GM18508 (cell line): ENCODE results near the gene RNF220.

ENCODE experiments used
- ATAC-seq: cut with Tn5 transposase; IDR thresholded peaks from one replicate; pipeline ENCODE4 v1.9.1; 2021; ENCODE audit warnings: moderate number of reproducible peaks; ENCODE audit not compliant: insufficient read depth, unreplicated experiment

RNF220 gene

GRCh38 chr1:44406737-44407429 is 1.8 kb downstream of the RNF220 start:
- no peak for ATAC-seq

GRCh38 chr1:44407430-44408211 is 2.6 kb downstream of the RNF220 start:
- no peak for ATAC-seq

- ATAC-seq = no peak
Measured at GRCh38 chr1:44408212-44408582, 3.1 kb downstream of the RNF220 start.

- no peak for ATAC-seq
Measured at GRCh38 chr1:44408632-44409602, 3.9 kb downstream of the RNF220 start.

GRCh38 chr1:44409757-44410156 is 4.7 kb downstream of the RNF220 start:
- no peak for ATAC-seq

- no peak for ATAC-seq
Measured at GRCh38 chr1:44411861-44412260, 6.8 kb downstream of the RNF220 start.

GRCh38 chr1:44412601-44413000 is 7.5 kb downstream of the RNF220 start:
- ATAC-seq = no peak

- no peak for ATAC-seq
Measured at GRCh38 chr1:44413740-44414139, 8.7 kb downstream of the RNF220 start.

- no peak for ATAC-seq
Measured at GRCh38 chr1:44415013-44415412, 10.0 kb downstream of the RNF220 start.

- ATAC-seq = no peak
Measured at GRCh38 chr1:44416408-44416807, 11.4 kb downstream of the RNF220 start.

GRCh38 chr1:44417351-44418021 is 12.4 kb downstream of the RNF220 start:
- ATAC-seq = no peak

GRCh38 chr1:44418022-44418673 is 13.1 kb downstream of the RNF220 start:
- ATAC-seq = no peak

- ATAC-seq = no peak
Measured at GRCh38 chr1:44419901-44420300, 14.8 kb downstream of the RNF220 start.

- no peak for ATAC-seq
Measured at GRCh38 chr1:44420535-44420934, 15.5 kb downstream of the RNF220 start.

GRCh38 chr1:44421446-44421884 is 16.4 kb downstream of the RNF220 start:
- ATAC-seq = no peak

GRCh38 chr1:44422161-44422560 is 17.1 kb downstream of the RNF220 start:
- ATAC-seq = no peak

GRCh38 chr1:44423591-44424537 is 18.8 kb downstream of the RNF220 start:
- no peak for ATAC-seq

- no peak for ATAC-seq
Measured at GRCh38 chr1:44424747-44425146, 19.7 kb downstream of the RNF220 start.
